Endothelial cell of umbilical vein (primary cell): Measurements from ENCODE around the gene ZNF354C. TPM values are rescaled to one million over a fixed set of nuclear protein-coding genes. Genes with fewer than 3 reads are reported as not detected.

ENCODE experiments used
- BruUV-seq: library from RNA; stranded (reverse); fragments of 400-500 nt; replicated peaks from 2 replicates; lab custom pipeline; 2021; lab: Mats Ljungman, UMichigan
- CTCF ChIA-PET: fragments of 300-600, 350-600 bp; sonication (Branson Sonifier 250); formaldehyde crosslinking; loops from one replicate; lab custom pipeline; 2021; ENCODE audit warnings: antibody characterized with exemption, inconsistent platforms; lab: Charles Lee
- POLR2A ChIA-PET: fragments of 300-600, 350-600 bp; sonication (Branson Sonifier 250); formaldehyde crosslinking; loops from one replicate; lab custom pipeline; 2021; ENCODE audit warnings: antibody characterized with exemption, inconsistent platforms; lab: Charles Lee
- DNase-seq: peaks from one replicate; pipeline ENCODE4 v3.0.0-alpha.2; 2011; ENCODE audit warnings: low read depth, low spot score
- FAIRE-seq: peaks from 2 replicates; lab custom pipeline; 2011; peaks lifted over from hg19 to GRCh38; lab: Jason Lieb, UNC
- H2AFZ ChIP-seq: 2 replicates; pipeline ENCODE4 v1.6.0; 2012; ENCODE audit warnings: low read depth, low read length, control low read depth, inconsistent platforms
- H3K27ac ChIP-seq: 2 replicates; pipeline ENCODE4 v1.5.1; 2011; ENCODE audit warnings: low read depth, mild to moderate bottlenecking, control low read depth, low read length, moderate library complexity; ENCODE audit not compliant: insufficient read depth
- H3K27me3 ChIP-seq, 2 experiments: 2 replicates each; pipeline versions ENCODE4 v1.6.0 to v1.6.1; 2011; ENCODE audit warnings: low read length in 2 of 2, mixed read lengths in 1 of 2; ENCODE audit not compliant: control insufficient read depth in 2 of 2, insufficient read depth in 2 of 2
- H3K36me3 ChIP-seq, 2 experiments: 2 replicates in 1 of 2; 3 replicates in 1 of 2; pipeline ENCODE4 v1.5.1; 2011; ENCODE audit warnings: low read length in 2 of 2, mild to moderate bottlenecking in 1 of 2, moderate library complexity in 1 of 2; ENCODE audit not compliant: control insufficient read depth in 2 of 2, insufficient read depth in 2 of 2; ENCODE audit errors: extremely low read depth in 1 of 2
- H3K4me1 ChIP-seq: 3 replicates; pipeline ENCODE4 v1.5.1; 2011; ENCODE audit warnings: mild to moderate bottlenecking, low read length; ENCODE audit not compliant: control insufficient read depth, insufficient read depth; ENCODE audit errors: extremely low read depth
- H3K4me2 ChIP-seq: 2 replicates; pipeline ENCODE4 v1.6.1; 2011; ENCODE audit warnings: low read length, control low read depth, mixed read lengths; ENCODE audit not compliant: insufficient read depth
- H3K4me3 ChIP-seq, 3 experiments: fragments of 200-600 bp in 1 of 3; sonication (generic), shearing (Covaris generic) in 1 of 3; replicated peaks in 1 of 3; 2 replicates each; pipeline ENCODE4 v1.5.1; 2011 to 2016; ENCODE audit warnings: control low read depth in 3 of 3, low read length in 3 of 3, mild to moderate bottlenecking in 2 of 3, inconsistent platforms in 1 of 3, low read depth in 1 of 3, moderate library complexity in 1 of 3; ENCODE audit not compliant: insufficient read depth in 1 of 3
- H3K79me2 ChIP-seq: 2 replicates; pipeline ENCODE4 v1.6.0; 2012; ENCODE audit warnings: low read length, inconsistent platforms; ENCODE audit not compliant: control insufficient read depth, insufficient read depth
- H3K9ac ChIP-seq: replicated peaks from 2 replicates; pipeline ENCODE3; 2011; ENCODE audit warnings: low read length, control low read depth; ENCODE audit not compliant: insufficient read depth; ENCODE audit errors: extremely low read depth
- H3K9me1 ChIP-seq: replicated peaks from 3 replicates; pipeline ENCODE4 v1.6.0; 2011; ENCODE audit warnings: mild to moderate bottlenecking, low read length; ENCODE audit not compliant: control insufficient read depth, insufficient read depth; ENCODE audit errors: extremely low read depth
- H3K9me3 ChIP-seq: replicated peaks from 2 replicates; pipeline ENCODE4 v1.5.1; 2012; ENCODE audit warnings: low read length, inconsistent platforms; ENCODE audit not compliant: control insufficient read depth, insufficient read depth
- H4K20me1 ChIP-seq: replicated peaks from 2 replicates; pipeline ENCODE3; 2011; ENCODE audit warnings: mild to moderate bottlenecking, low read length; ENCODE audit not compliant: control insufficient read depth, insufficient read depth; ENCODE audit errors: extremely low read depth
- CTCF ChIP-seq, 2 donors: IDR thresholded peaks; 1 replicate in 1 of 2; 2 replicates in 1 of 2; pipeline ENCODE4 v1.5.1; 2011; ENCODE audit warnings: low read length in 2 of 2, mild to moderate bottlenecking in 2 of 2, moderate library complexity in 2 of 2, control low read depth in 1 of 2, inconsistent platforms in 1 of 2, low read depth in 1 of 2; ENCODE audit not compliant: insufficient read depth in 1 of 2; ENCODE audit errors: extremely low read depth in 1 of 2
- EZH2 ChIP-seq: IDR thresholded peaks from 2 replicates; pipeline ENCODE4 v1.6.1; 2012; ENCODE audit warnings: borderline replicate concordance, low read depth, mild to moderate bottlenecking, moderate library complexity, low read length, inconsistent platforms; ENCODE audit not compliant: severe bottlenecking
- FOS ChIP-seq: IDR thresholded peaks from 2 replicates; pipeline ENCODE4 v1.6.1; 2011; ENCODE audit warnings: mild to moderate bottlenecking, low read length, moderate library complexity, borderline replicate concordance; ENCODE audit not compliant: insufficient read depth
- GATA2 ChIP-seq: IDR thresholded peaks from 2 replicates; pipeline ENCODE4 v1.7.0; 2011; ENCODE audit warnings: low read depth, mild to moderate bottlenecking, moderate library complexity, mixed read lengths, low read length; ENCODE audit not compliant: insufficient read length, insufficient read depth
- JUN ChIP-seq: IDR thresholded peaks from 2 replicates; pipeline ENCODE4 v1.6.1; 2011; ENCODE audit warnings: borderline replicate concordance, low read depth; ENCODE audit not compliant: insufficient read length, insufficient read depth
- MYC ChIP-seq: IDR thresholded peaks from one replicate; pipeline ENCODE4 v1.6.1; 2011; ENCODE audit warnings: mild to moderate bottlenecking, low read depth, low read length
- POLR2A ChIP-seq: IDR thresholded peaks from 2 replicates; pipeline ENCODE4 v1.6.1; 2012; ENCODE audit warnings: low read depth, mild to moderate bottlenecking, control low read depth, low read length
- POLR2AphosphoS5 ChIP-seq: IDR thresholded peaks from 2 replicates; pipeline ENCODE4 v1.6.1; 2012; ENCODE audit warnings: low read depth, mild to moderate bottlenecking, control low read depth, low read length, moderate library complexity; ENCODE audit not compliant: insufficient read depth
- dilution Hi-C: fragments of 300-500 bp; cut with MboI; formaldehyde crosslinking; loops from one replicate; pipeline ENCODE4 v1.15.0; 2019; ENCODE audit warnings: low sequenced_read_pairs; ENCODE audit not compliant: extremely low pct_ligation_motif_present
- intact Hi-C: fragments of 100-400 bp; cut with micrococcal nuclease; formaldehyde crosslinking; loops from one replicate; pipeline ENCODE4 v1.10.0; 2022
- polyA plus RNA-seq, 4 experiments: library from polyadenylated mRNA; depleted of rRNA in 3 of 4; stranded (reverse) in 3 of 4; unstranded in 1 of 4; fragments of >200 nt; gene quantifications; 2 replicates each; pipeline versions ENCODE4 v1.2.1 to v1.2.3, GENCODE V29; 2011 to 2012; ENCODE audit warnings: missing spikeins in 1 of 4
- total RNA-seq: library from RNA; stranded (reverse); gene quantifications from 2 replicates; pipeline ENCODE4 v1.2.3, GENCODE V29; 2021
- TF ChIP-seq, protein P1 (sequence below): IDR thresholded peaks from 2 replicates; pipeline ENCODE4 v1.6.1; 2011; ENCODE audit not compliant: insufficient read depth, insufficient read length

Gene ZNF354C
- total and polyA plus RNA-seq, 2 donors (not counting 3 experiments of a cell fraction or from before 2014, with no cell fraction given): 1.5 to 4.7 TPM

- ChIA-PET CTCF (interaction anchor here (1.0 kb wide), 1 partner anchor 8 kb away, joined by 5 read pairs; the partner anchor contains the start of gene ZNF354C), POLR2A (no interaction called here)
- no peaks in the 10 kb centered on the region for H3K4me1 ChIP-seq
- DNase-seq: no peak
- no peaks in the 10 kb centered on the region for H3K27me3 ChIP-seq
- H3K9me1 ChIP-seq: no peaks in the 10 kb centered on the region
- no peak overlapping the region for H3K4me2 ChIP-seq
- no peaks in the 10 kb centered on the region for H3K36me3 ChIP-seq
- TF ChIP-seq POLR2A (no peak), CTCF (IDR thresholded peaks at IDR 0.05; ENCODE audit: extremely low read depth in 1 of 2, insufficient read depth in 1 of 2, low read depth in 1 of 2, low read length in 2 of 2) (no peak)
- TF ChIP-seq, protein P1, sequence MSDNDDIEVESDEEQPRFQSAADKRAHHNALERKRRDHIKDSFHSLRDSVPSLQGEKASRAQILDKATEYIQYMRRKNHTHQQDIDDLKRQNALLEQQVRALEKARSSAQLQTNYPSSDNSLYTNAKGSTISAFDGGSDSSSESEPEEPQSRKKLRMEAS: no peak
- no TSS peak for BruUV-seq
- H3K4me3 ChIP-seq: no peak overlapping the region
- no peak for FAIRE-seq
- no peak overlapping the region for H3K9ac ChIP-seq
- no peaks in the 10 kb centered on the region for H3K9me3 ChIP-seq
- H3K79me2 ChIP-seq: no peaks in the 10 kb centered on the region
- no peak overlapping the region for H2AFZ ChIP-seq
- H4K20me1 ChIP-seq: no peaks in the 10 kb centered on the region
- intact Hi-C loops (no loop called here), dilution Hi-C loops (no loop called here)
- no peak overlapping the region for H3K27ac ChIP-seq
Observed at GRCh38 chr5:179051784-179052183, 8.4 kb upstream of the ZNF354C start.

DNA sequence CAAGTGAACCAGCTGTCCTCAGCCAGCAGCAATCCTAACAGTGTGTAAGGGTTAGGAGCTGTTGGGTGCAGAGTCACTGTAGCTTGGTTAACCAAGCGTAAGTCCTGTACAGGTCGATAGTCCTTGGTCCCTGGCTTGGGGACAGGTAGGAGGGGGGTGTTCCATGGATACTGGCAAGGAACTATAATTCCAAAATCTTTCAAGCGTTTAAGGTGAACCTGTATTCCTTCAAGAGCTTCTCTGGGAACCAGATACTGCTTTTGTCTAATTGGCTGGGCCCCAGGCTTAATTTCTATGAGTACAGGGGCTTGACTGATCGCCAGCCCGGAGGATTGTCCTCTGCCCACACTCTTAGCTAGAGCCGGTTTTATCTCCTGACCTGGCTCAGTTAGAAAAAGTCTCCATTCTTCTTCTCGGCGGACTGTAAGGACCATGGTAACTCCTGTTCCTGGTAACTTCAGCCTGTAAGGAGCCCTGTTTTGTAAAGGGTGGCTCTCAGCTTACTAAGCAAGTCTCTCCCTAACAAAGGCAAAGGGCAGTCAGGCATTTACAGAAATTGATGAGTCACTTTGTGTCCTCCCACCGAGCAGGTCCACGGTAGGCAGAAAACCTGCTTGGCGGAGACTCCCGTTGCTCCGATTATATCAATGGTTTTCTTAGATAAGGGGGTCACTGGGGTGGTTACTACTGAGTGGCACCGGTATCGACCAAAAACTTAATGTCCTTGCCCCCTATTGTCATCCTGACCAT, 6.0 kb upstream of the ZNF354C start:
- no peak overlapping the region for H3K4me3 ChIP-seq
- no peak for DNase-seq
- FAIRE-seq: no peak
- H4K20me1 ChIP-seq: no peaks in the 10 kb centered on the region
- CTCF ChIA-PET: no interaction called here
- H2AFZ ChIP-seq: no peak overlapping the region
- BruUV-seq: no TSS peak
- POLR2A ChIA-PET: no interaction called here
- H3K4me2 ChIP-seq: no peak overlapping the region
- no peaks in the 10 kb centered on the region for H3K9me3 ChIP-seq
- no peaks in the 10 kb centered on the region for H3K4me1 ChIP-seq
- intact Hi-C loops: no loop called here
- TF ChIP-seq POLR2A: no peak
- TF ChIP-seq, protein P1: no peak
- TF ChIP-seq EZH2: no peak
- no peak for TF ChIP-seq POLR2AphosphoS5
- TF ChIP-seq GATA2: no peak
- TF ChIP-seq FOS: no peak
- no peak for TF ChIP-seq CTCF (IDR thresholded peaks at IDR 0.05; ENCODE audit: extremely low read depth in 1 of 2, insufficient read depth in 1 of 2, low read depth in 1 of 2, low read length in 2 of 2)
- TF ChIP-seq JUN: no peak
- no peak for TF ChIP-seq MYC
- no peaks in the 10 kb centered on the region for H3K36me3 ChIP-seq
- no peak overlapping the region for H3K9ac ChIP-seq
- H3K27ac ChIP-seq: no peak overlapping the region
- no peaks in the 10 kb centered on the region for H3K79me2 ChIP-seq
- H3K9me1 ChIP-seq: no peaks in the 10 kb centered on the region
- dilution Hi-C loops: no loop called here
- H3K27me3 ChIP-seq: no peaks in the 10 kb centered on the region
